HEK293 (cell line): ENCODE data around the gene TNFSF10.

Experiments used
- KLF16 ChIP-seq: fragments of 450-650 bp; formaldehyde crosslinking; IDR thresholded peaks from 2 replicates; pipeline ENCODE4 v1.5.1; 2017; ENCODE audit warnings: missing biosample characterization, missing genetic modification characterization
- YY2 ChIP-seq: fragments of 450-650 bp; formaldehyde crosslinking; IDR thresholded peaks from 2 replicates; pipeline ENCODE4 v1.5.1; 2016; ENCODE audit warnings: missing biosample characterization, missing genetic modification characterization
- ZNF184 ChIP-seq: fragments of 450-650 bp; IDR thresholded peaks from 2 replicates; pipeline ENCODE4 v1.5.1; 2018; ENCODE audit warnings: missing biosample characterization, mild to moderate bottlenecking, missing genetic modification characterization
- ZNF596 ChIP-seq: fragments of 450-650 bp; IDR thresholded peaks from 2 replicates; pipeline ENCODE4 v1.5.0; 2018; ENCODE audit warnings: missing biosample characterization, mild to moderate bottlenecking, missing genetic modification characterization, moderate library complexity
- ZNF707 ChIP-seq: fragments of 450-650 bp; formaldehyde crosslinking; IDR thresholded peaks from 2 replicates; pipeline ENCODE4 v1.5.1; 2016; ENCODE audit warnings: missing biosample characterization, missing genetic modification characterization
- ZSCAN23 ChIP-seq: fragments of 450-650 bp; formaldehyde crosslinking; IDR thresholded peaks from 2 replicates; pipeline ENCODE4 v1.5.1; 2016; ENCODE audit warnings: missing biosample characterization, missing genetic modification characterization
- TF ChIP-seq, protein P1 (sequence below): fragments of 450-650 bp; formaldehyde crosslinking; IDR thresholded peaks from 2 replicates; pipeline ENCODE4 v1.5.1; 2016; ENCODE audit warnings: missing biosample characterization, missing genetic modification characterization
- TF ChIP-seq, protein P2 (sequence below): fragments of 450-650 bp; formaldehyde crosslinking; IDR thresholded peaks from 2 replicates; pipeline ENCODE4 v1.5.1; 2016; ENCODE audit warnings: missing biosample characterization, missing genetic modification characterization, borderline replicate concordance
- TF ChIP-seq, protein P3 (sequence below): fragments of 450-650 bp; formaldehyde crosslinking; IDR thresholded peaks from 2 replicates; pipeline ENCODE4 v1.5.1; 2016; ENCODE audit warnings: missing biosample characterization, missing genetic modification characterization
- TF ChIP-seq, protein P4 (sequence below): fragments of 450-650 bp; formaldehyde crosslinking; IDR thresholded peaks from 2 replicates; pipeline ENCODE4 v1.5.1; 2016; ENCODE audit warnings: missing biosample characterization, missing genetic modification characterization, low read depth

DNA sequence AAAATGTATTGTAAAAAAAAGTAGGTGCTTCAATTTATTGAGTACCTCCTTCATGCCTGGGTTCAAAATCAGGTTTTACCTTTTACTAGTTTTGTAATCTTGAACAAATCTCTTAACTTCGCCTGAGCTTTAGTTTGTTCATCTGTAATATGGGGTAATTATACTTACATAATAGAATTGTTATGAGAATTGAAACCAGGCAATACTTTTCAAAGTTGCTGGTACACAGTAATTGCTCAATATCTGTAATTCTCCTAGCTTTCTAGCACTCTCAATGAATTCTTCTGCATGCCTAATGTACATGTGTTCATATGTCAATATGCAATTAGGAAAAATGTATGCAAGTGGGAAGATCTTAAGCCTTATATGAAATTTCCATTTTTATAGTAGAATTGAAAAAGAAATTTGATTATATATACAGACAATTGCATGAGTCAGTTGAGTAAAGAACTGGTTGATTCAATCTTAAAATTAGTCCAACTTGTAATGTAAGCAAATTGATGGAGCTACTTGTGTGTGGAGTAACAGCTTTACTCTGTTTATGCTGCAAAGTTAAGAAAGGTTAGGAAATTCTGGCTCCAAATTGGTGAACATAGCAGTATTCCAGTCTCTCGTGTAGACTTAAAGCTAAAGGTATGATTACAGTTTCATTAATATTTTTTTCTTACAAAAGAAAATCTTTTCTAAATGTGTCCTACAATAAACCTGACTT, 4.1 kb downstream of the TNFSF10 start:
- TF ChIP-seq, protein P1, sequence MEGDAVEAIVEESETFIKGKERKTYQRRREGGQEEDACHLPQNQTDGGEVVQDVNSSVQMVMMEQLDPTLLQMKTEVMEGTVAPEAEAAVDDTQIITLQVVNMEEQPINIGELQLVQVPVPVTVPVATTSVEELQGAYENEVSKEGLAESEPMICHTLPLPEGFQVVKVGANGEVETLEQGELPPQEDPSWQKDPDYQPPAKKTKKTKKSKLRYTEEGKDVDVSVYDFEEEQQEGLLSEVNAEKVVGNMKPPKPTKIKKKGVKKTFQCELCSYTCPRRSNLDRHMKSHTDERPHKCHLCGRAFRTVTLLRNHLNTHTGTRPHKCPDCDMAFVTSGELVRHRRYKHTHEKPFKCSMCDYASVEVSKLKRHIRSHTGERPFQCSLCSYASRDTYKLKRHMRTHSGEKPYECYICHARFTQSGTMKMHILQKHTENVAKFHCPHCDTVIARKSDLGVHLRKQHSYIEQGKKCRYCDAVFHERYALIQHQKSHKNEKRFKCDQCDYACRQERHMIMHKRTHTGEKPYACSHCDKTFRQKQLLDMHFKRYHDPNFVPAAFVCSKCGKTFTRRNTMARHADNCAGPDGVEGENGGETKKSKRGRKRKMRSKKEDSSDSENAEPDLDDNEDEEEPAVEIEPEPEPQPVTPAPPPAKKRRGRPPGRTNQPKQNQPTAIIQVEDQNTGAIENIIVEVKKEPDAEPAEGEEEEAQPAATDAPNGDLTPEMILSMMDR (tag by site-specific recombination) = no peak
- TF ChIP-seq ZNF596 (no peak), ZNF184 (no peak), KLF16 (tag by site-specific recombination) (no peak), ZSCAN23 (tag by site-specific recombination) (no peak), YY2 (tag by site-specific recombination) (no peak), ZNF707 (no peak)
- TF ChIP-seq, protein P2, sequence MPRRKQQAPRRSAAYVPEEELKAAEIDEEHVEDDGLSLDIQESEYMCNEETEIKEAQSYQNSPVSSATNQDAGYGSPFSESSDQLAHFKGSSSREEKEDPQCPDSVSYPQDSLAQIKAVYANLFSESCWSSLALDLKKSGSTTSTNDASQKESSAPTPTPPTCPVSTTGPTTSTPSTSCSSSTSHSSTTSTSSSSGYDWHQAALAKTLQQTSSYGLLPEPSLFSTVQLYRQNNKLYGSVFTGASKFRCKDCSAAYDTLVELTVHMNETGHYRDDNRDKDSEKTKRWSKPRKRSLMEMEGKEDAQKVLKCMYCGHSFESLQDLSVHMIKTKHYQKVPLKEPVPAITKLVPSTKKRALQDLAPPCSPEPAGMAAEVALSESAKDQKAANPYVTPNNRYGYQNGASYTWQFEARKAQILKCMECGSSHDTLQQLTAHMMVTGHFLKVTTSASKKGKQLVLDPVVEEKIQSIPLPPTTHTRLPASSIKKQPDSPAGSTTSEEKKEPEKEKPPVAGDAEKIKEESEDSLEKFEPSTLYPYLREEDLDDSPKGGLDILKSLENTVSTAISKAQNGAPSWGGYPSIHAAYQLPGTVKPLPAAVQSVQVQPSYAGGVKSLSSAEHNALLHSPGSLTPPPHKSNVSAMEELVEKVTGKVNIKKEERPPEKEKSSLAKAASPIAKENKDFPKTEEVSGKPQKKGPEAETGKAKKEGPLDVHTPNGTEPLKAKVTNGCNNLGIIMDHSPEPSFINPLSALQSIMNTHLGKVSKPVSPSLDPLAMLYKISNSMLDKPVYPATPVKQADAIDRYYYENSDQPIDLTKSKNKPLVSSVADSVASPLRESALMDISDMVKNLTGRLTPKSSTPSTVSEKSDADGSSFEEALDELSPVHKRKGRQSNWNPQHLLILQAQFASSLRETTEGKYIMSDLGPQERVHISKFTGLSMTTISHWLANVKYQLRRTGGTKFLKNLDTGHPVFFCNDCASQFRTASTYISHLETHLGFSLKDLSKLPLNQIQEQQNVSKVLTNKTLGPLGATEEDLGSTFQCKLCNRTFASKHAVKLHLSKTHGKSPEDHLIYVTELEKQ (tag by site-specific recombination) = no peak
- TF ChIP-seq, protein P3, sequence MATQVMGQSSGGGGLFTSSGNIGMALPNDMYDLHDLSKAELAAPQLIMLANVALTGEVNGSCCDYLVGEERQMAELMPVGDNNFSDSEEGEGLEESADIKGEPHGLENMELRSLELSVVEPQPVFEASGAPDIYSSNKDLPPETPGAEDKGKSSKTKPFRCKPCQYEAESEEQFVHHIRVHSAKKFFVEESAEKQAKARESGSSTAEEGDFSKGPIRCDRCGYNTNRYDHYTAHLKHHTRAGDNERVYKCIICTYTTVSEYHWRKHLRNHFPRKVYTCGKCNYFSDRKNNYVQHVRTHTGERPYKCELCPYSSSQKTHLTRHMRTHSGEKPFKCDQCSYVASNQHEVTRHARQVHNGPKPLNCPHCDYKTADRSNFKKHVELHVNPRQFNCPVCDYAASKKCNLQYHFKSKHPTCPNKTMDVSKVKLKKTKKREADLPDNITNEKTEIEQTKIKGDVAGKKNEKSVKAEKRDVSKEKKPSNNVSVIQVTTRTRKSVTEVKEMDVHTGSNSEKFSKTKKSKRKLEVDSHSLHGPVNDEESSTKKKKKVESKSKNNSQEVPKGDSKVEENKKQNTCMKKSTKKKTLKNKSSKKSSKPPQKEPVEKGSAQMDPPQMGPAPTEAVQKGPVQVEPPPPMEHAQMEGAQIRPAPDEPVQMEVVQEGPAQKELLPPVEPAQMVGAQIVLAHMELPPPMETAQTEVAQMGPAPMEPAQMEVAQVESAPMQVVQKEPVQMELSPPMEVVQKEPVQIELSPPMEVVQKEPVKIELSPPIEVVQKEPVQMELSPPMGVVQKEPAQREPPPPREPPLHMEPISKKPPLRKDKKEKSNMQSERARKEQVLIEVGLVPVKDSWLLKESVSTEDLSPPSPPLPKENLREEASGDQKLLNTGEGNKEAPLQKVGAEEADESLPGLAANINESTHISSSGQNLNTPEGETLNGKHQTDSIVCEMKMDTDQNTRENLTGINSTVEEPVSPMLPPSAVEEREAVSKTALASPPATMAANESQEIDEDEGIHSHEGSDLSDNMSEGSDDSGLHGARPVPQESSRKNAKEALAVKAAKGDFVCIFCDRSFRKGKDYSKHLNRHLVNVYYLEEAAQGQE (tag by site-specific recombination) = no peak
- TF ChIP-seq, protein P4, sequence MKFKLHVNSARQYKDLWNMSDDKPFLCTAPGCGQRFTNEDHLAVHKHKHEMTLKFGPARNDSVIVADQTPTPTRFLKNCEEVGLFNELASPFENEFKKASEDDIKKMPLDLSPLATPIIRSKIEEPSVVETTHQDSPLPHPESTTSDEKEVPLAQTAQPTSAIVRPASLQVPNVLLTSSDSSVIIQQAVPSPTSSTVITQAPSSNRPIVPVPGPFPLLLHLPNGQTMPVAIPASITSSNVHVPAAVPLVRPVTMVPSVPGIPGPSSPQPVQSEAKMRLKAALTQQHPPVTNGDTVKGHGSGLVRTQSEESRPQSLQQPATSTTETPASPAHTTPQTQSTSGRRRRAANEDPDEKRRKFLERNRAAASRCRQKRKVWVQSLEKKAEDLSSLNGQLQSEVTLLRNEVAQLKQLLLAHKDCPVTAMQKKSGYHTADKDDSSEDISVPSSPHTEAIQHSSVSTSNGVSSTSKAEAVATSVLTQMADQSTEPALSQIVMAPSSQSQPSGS (tag by site-specific recombination) = no peak
